HepG2 (cell line): ENCODE results near the gene LAP3. TPM values are rescaled to one million over a fixed set of nuclear protein-coding genes. Genes with fewer than 3 reads are reported as not detected.

ENCODE experiments used
- AKAP8 ChIP-seq: sonication (generic); formaldehyde crosslinking; IDR thresholded peaks from 2 replicates; pipeline ENCODE4 v1.5.1; 2020; ENCODE audit warnings: mild to moderate bottlenecking, missing genetic modification reagents
- ARID4A ChIP-seq: sonication (generic); formaldehyde crosslinking; IDR thresholded peaks from 2 replicates; pipeline ENCODE4 v1.5.0; 2020; ENCODE audit warnings: mild to moderate bottlenecking, missing genetic modification reagents, borderline replicate concordance
- CREM ChIP-seq, 2 experiments: sonication (generic) in 1 of 2; formaldehyde crosslinking in 1 of 2; IDR thresholded peaks; 2 replicates each; pipeline versions ENCODE4 v1.4.0 to v1.6.1; 2016 to 2020; ENCODE audit warnings: antibody characterized with exemption in 1 of 2, mild to moderate bottlenecking in 1 of 2, missing genetic modification reagents in 1 of 2
- HDAC6 ChIP-seq: fragments of 200-600 bp; sonication (generic); IDR thresholded peaks from 2 replicates; pipeline ENCODE4 v1.7.0; 2017; ENCODE audit warnings: mild to moderate bottlenecking, antibody characterized with exemption, low read length, low read depth
- HNF4A ChIP-seq: sonication (generic); formaldehyde crosslinking; IDR thresholded peaks from 2 replicates; pipeline ENCODE4 v1.4.0; 2020; ENCODE audit warnings: missing genetic modification reagents
- KIAA2018 ChIP-seq: sonication (generic); formaldehyde crosslinking; IDR thresholded peaks from 2 replicates; pipeline ENCODE4 v1.5.0; 2020; ENCODE audit warnings: mild to moderate bottlenecking, missing genetic modification reagents, borderline replicate concordance
- MLLT10 ChIP-seq: sonication (generic); formaldehyde crosslinking; IDR thresholded peaks from 2 replicates; pipeline ENCODE4 v1.4.0; 2020; ENCODE audit warnings: missing genetic modification reagents
- REST ChIP-seq, 2 experiments: IDR thresholded peaks; 2 replicates each; pipeline ENCODE4 v1.6.1; 2011 to 2012; ENCODE audit warnings: low read length in 2 of 2, borderline replicate concordance in 1 of 2, low read depth in 1 of 2, mild to moderate bottlenecking in 1 of 2, moderate library complexity in 1 of 2
- SMAD9 ChIP-seq: sonication (generic); formaldehyde crosslinking; IDR thresholded peaks from 2 replicates; pipeline ENCODE4 v1.5.1; 2020; ENCODE audit warnings: mild to moderate bottlenecking, missing genetic modification reagents
- TARDBP ChIP-seq: sonication (generic); formaldehyde crosslinking; IDR thresholded peaks from 2 replicates; pipeline ENCODE4 v1.8.0; 2022; ENCODE audit warnings: mild to moderate bottlenecking, missing genetic modification reagents
- ZNF747 ChIP-seq: sonication (generic); formaldehyde crosslinking; IDR thresholded peaks from 2 replicates; pipeline ENCODE4 v1.8.1; 2023; ENCODE audit warnings: missing genetic modification reagents, mild to moderate bottlenecking, borderline replicate concordance
- polyA plus RNA-seq, 8 experiments: library from polyadenylated mRNA; depleted of rRNA in 3 of 8; stranded (reverse) in 7 of 8; unstranded in 1 of 8; fragments of >200 nt; fragmentation: Illumina TruSeq in 4 of 8; extraction: Trizol in 4 of 8; gene quantifications; 2 replicates each; pipeline versions ENCODE4 v1.2.1 to v1.2.3, GENCODE V29; 2011 to 2016; ENCODE audit warnings: low read depth in 4 of 8, missing spikeins in 1 of 8, mixed read lengths in 1 of 8; ENCODE audit not compliant: insufficient read depth in 1 of 8
- total RNA-seq, 5 experiments: library from RNA; depleted of rRNA; stranded (reverse); fragments of >200 nt; fragmentation: Illumina TruSeq; extraction: Trizol; gene quantifications; 2 replicates each; pipeline ENCODE4 v1.2.3, GENCODE V29; 2016; ENCODE audit warnings: low read depth in 1 of 5

LAP3 gene
- total and polyA plus RNA-seq, 2 of the 13 experiments (the other 11 are each of a cell fraction or from before 2014, with no cell fraction given) = 106 to 125 TPM

GRCh38 chr4:17556498-17556897 is 20.5 kb upstream of the LAP3 start (continued):
- TF ChIP-seq REST (IDR thresholded peaks at IDR 0.05; ENCODE audit: borderline replicate concordance in 1 of 2, low read depth in 1 of 2, low read length in 2 of 2) = no peak
- TF ChIP-seq HNF4A (CRISPR knock-in tag) = peak; percentile 31; the same call in 1 of the 2 replicates
- no peak for TF ChIP-seq ARID4A (CRISPR knock-in tag)
- no peak for TF ChIP-seq HDAC6
- no peak for TF ChIP-seq MLLT10 (CRISPR knock-in tag)
- TF ChIP-seq ZNF747 (CRISPR knock-in tag) = no peak
- peak; percentile 66 for TF ChIP-seq CREM (IDR thresholded peaks at IDR 0.05)
- TF ChIP-seq CREM (CRISPR knock-in tag; IDR thresholded peaks at IDR 0.05) = no peak
- TF ChIP-seq SMAD9 = no peak
- TF ChIP-seq AKAP8 (CRISPR knock-in tag) = no peak
- TF ChIP-seq KIAA2018 (CRISPR knock-in tag) = no peak
- peak; percentile 33; the same call in 1 of the 2 replicates for TF ChIP-seq TARDBP (CRISPR knock-in tag)
